ENCODE measurements around the gene CNGA3.
"Not testable (repeated sequence)": the region's sequence is repeated elsewhere in the genome, so short reads cannot be mapped to it uniquely, and the experiment has no call there.

CNGA3 gene

GRCh38 chr2:98405301-98405700 lies 59.0 kb downstream of the CNGA3 start:
- no peak overlapping the region for H3K4me3 ChIP-seq
- TF ChIP-seq EZH2 (IDR thresholded peaks at IDR 0.05) (no peak), FOXP2 (optimal IDR thresholded peaks at IDR 0.05; ENCODE audit: control extremely low read depth, extremely low read length, insufficient read depth) (no peak), POLR2AphosphoS5 (IDR thresholded peaks at IDR 0.05; ENCODE audit: borderline replicate concordance, low read depth, low read length) (no peak)
- no peaks in the 10 kb centered on the region for H3K9me3 ChIP-seq (ENCODE audit: low read depth, low read length)
- DNase-seq (ENCODE audit: low read depth, low spot score), result no peak
- H3K9ac ChIP-seq (ENCODE audit: insufficient read length), result no peak overlapping the region
- H3K36me3 ChIP-seq (ENCODE audit: insufficient read depth, low read length), result no peaks in the 10 kb centered on the region
- H3K27ac ChIP-seq, result no peak overlapping the region

- H3K36me3 ChIP-seq (ENCODE audit: insufficient read depth, low read length), result no peaks in the 10 kb centered on the region
- DNase-seq (ENCODE audit: low read depth, low spot score), result no peak
- TF ChIP-seq EZH2 (IDR thresholded peaks at IDR 0.05) (no peak), FOXP2 (optimal IDR thresholded peaks at IDR 0.05; ENCODE audit: control extremely low read depth, extremely low read length, insufficient read depth) (no peak), POLR2AphosphoS5 (IDR thresholded peaks at IDR 0.05; ENCODE audit: borderline replicate concordance, low read depth, low read length) (no peak)
- H3K27ac ChIP-seq, result no peak overlapping the region
- H3K9me3 ChIP-seq (ENCODE audit: low read depth, low read length), result no peaks in the 10 kb centered on the region
- no peak overlapping the region for H3K9ac ChIP-seq (ENCODE audit: insufficient read length)
- H3K4me3 ChIP-seq, result no peak overlapping the region
Observed at GRCh38 chr2:98408155-98408554, 61.9 kb downstream of the CNGA3 start.

GRCh38 chr2:98412751-98413458 lies 66.6 kb downstream of the CNGA3 start:
- H3K9me3 ChIP-seq (ENCODE audit: low read depth, low read length), result no peaks in the 10 kb centered on the region
- no peak overlapping the region for H3K9ac ChIP-seq (ENCODE audit: insufficient read length)
- H3K36me3 ChIP-seq (ENCODE audit: insufficient read depth, low read length), result no peaks in the 10 kb centered on the region
- no peak overlapping the region for H3K4me3 ChIP-seq
- TF ChIP-seq FOXP2 (optimal IDR thresholded peaks at IDR 0.05; ENCODE audit: control extremely low read depth, extremely low read length, insufficient read depth), result no peak
- TF ChIP-seq POLR2AphosphoS5 (IDR thresholded peaks at IDR 0.05; ENCODE audit: borderline replicate concordance, low read depth, low read length), result no peak
- TF ChIP-seq EZH2 (IDR thresholded peaks at IDR 0.05), result no peak
- H3K27ac ChIP-seq, result no peak overlapping the region
- peak; percentile 16 for DNase-seq (ENCODE audit: low read depth, low spot score)

GRCh38 chr2:98414246-98414645 lies 68.0 kb downstream of the CNGA3 start:
- H3K4me3 ChIP-seq; H3K27ac ChIP-seq; DNase-seq (ENCODE audit: low read depth, low spot score); H3K9me3 ChIP-seq (ENCODE audit: low read depth, low read length); H3K9ac ChIP-seq (ENCODE audit: insufficient read length); H3K36me3 ChIP-seq (ENCODE audit: insufficient read depth, low read length): not testable (repeated sequence)

GRCh38 chr2:98415719-98416248 lies 69.5 kb downstream of the CNGA3 start:
- H3K9me3 ChIP-seq (ENCODE audit: low read depth, low read length); H3K36me3 ChIP-seq (ENCODE audit: insufficient read depth, low read length); DNase-seq (ENCODE audit: low read depth, low spot score); H3K9ac ChIP-seq (ENCODE audit: insufficient read length); H3K4me3 ChIP-seq; H3K27ac ChIP-seq: not testable (repeated sequence)

GRCh38 chr2:98416383-98417159 lies 70.3 kb downstream of the CNGA3 start:
- Histone ChIP-seq H3K27ac (no peak overlapping the region), H3K9me3 (ENCODE audit: low read depth, low read length) (no peaks in the 10 kb centered on the region), H3K4me3 (no peak overlapping the region), H3K36me3 (ENCODE audit: insufficient read depth, low read length) (no peaks in the 10 kb centered on the region), H3K9ac (ENCODE audit: insufficient read length) (no peak overlapping the region)
- no peak for DNase-seq (ENCODE audit: low read depth, low spot score)
- TF ChIP-seq FOXP2 (optimal IDR thresholded peaks at IDR 0.05; ENCODE audit: control extremely low read depth, extremely low read length, insufficient read depth) (no peak), EZH2 (IDR thresholded peaks at IDR 0.05) (no peak), POLR2AphosphoS5 (IDR thresholded peaks at IDR 0.05; ENCODE audit: borderline replicate concordance, low read depth, low read length) (no peak)

- no peaks in the 10 kb centered on the region for H3K36me3 ChIP-seq (ENCODE audit: insufficient read depth, low read length)
- no peak for DNase-seq (ENCODE audit: low read depth, low spot score)
- no peaks in the 10 kb centered on the region; the same call in 1 of the 2 replicates for H3K9me3 ChIP-seq (ENCODE audit: low read depth, low read length)
- TF ChIP-seq FOXP2 (optimal IDR thresholded peaks at IDR 0.05; ENCODE audit: control extremely low read depth, extremely low read length, insufficient read depth) (no peak), POLR2AphosphoS5 (IDR thresholded peaks at IDR 0.05; ENCODE audit: borderline replicate concordance, low read depth, low read length) (no peak), EZH2 (IDR thresholded peaks at IDR 0.05) (no peak)
- no peak overlapping the region for H3K27ac ChIP-seq
- no peak overlapping the region for H3K4me3 ChIP-seq
- no peak overlapping the region for H3K9ac ChIP-seq (ENCODE audit: insufficient read length)
Observed at GRCh38 chr2:98419544-98419943, 73.3 kb downstream of the CNGA3 start.

- no peaks in the 10 kb centered on the region for H3K36me3 ChIP-seq (ENCODE audit: insufficient read depth, low read length)
- H3K9me3 ChIP-seq (ENCODE audit: low read depth, low read length), result no peaks in the 10 kb centered on the region; the same call in 1 of the 2 replicates
- H3K27ac ChIP-seq, result no peak overlapping the region
- no peak overlapping the region for H3K9ac ChIP-seq (ENCODE audit: insufficient read length)
- no peak overlapping the region for H3K4me3 ChIP-seq
- TF ChIP-seq FOXP2 (optimal IDR thresholded peaks at IDR 0.05; ENCODE audit: control extremely low read depth, extremely low read length, insufficient read depth) (no peak), EZH2 (IDR thresholded peaks at IDR 0.05) (no peak), POLR2AphosphoS5 (IDR thresholded peaks at IDR 0.05; ENCODE audit: borderline replicate concordance, low read depth, low read length) (no peak)
- DNase-seq (ENCODE audit: low read depth, low spot score), result no peak
Observed at GRCh38 chr2:98419977-98420725, 73.9 kb downstream of the CNGA3 start.
